Osteoblast (primary cell): ENCODE measurements around the gene AQP1. TPM values are rescaled to one million over a fixed set of nuclear protein-coding genes. Genes with fewer than 3 reads are reported as not detected.
A peak's percentile ranks its signal among the peaks of the same experiment; 100 is the strongest.

Experiments
- DNase-seq: peaks from one replicate; pipeline ENCODE4 v3.0.0; 2011; ENCODE audit warnings: low spot score, mixed read lengths; ENCODE audit not compliant: insufficient read length; ENCODE audit errors: missing footprints
- H2AFZ ChIP-seq: 2 replicates; pipeline ENCODE4 v1.6.0; 2011; ENCODE audit warnings: mild to moderate bottlenecking, low read length
- H3K27ac ChIP-seq: 2 replicates; pipeline ENCODE4 v1.5.1; 2011; ENCODE audit warnings: mild to moderate bottlenecking, low read depth, low read length, moderate library complexity
- H3K27me3 ChIP-seq: 2 replicates; pipeline ENCODE4 v1.6.0; 2012; ENCODE audit warnings: mild to moderate bottlenecking, control low read depth, inconsistent platforms, low read length, moderate library complexity; ENCODE audit not compliant: insufficient read depth
- H3K36me3 ChIP-seq: 2 replicates; pipeline ENCODE4 v1.5.1; 2011; ENCODE audit warnings: mild to moderate bottlenecking, low read length, control low read depth, moderate library complexity; ENCODE audit not compliant: insufficient read depth
- H3K4me1 ChIP-seq: 2 replicates; pipeline ENCODE4 v1.5.1; 2011; ENCODE audit warnings: mild to moderate bottlenecking, low read length, control low read depth, moderate library complexity; ENCODE audit not compliant: insufficient read depth
- H3K4me2 ChIP-seq: 2 replicates; pipeline ENCODE4 v1.6.0; 2011; ENCODE audit warnings: mild to moderate bottlenecking, low read length; ENCODE audit not compliant: insufficient read depth
- H3K4me3 ChIP-seq: fragments of 200-600 bp; sonication (generic); 3 replicates; pipeline ENCODE4 v1.5.1; 2012; ENCODE audit warnings: mild to moderate bottlenecking, low read length, inconsistent platforms; ENCODE audit not compliant: insufficient read depth
- H3K79me2 ChIP-seq: 2 replicates; pipeline ENCODE4 v1.6.0; 2012; ENCODE audit warnings: mild to moderate bottlenecking, low read length, control low read depth, inconsistent platforms; ENCODE audit not compliant: insufficient read depth
- H3K9me3 ChIP-seq: 2 replicates; pipeline ENCODE4 v1.5.1; 2011; ENCODE audit warnings: low read depth, low read length, control low read depth
- H4K20me1 ChIP-seq: 2 replicates; pipeline ENCODE4 v1.6.0; 2012; ENCODE audit warnings: mild to moderate bottlenecking, low read length, control low read depth; ENCODE audit not compliant: insufficient read depth
- CTCF ChIP-seq: IDR thresholded peaks from 2 replicates; pipeline ENCODE4 v1.5.1; 2011; ENCODE audit warnings: mild to moderate bottlenecking, low read depth, low read length, moderate library complexity; ENCODE audit errors: extremely low read depth
- total RNA-seq: library from RNA; depleted of rRNA; stranded (reverse); fragments of >200 nt; gene quantifications from 2 replicates; pipeline ENCODE4 v1.2.3, GENCODE V29; 2012

AQP1 gene
- total RNA-seq, 1 donor = 0.72 TPM

DNA sequence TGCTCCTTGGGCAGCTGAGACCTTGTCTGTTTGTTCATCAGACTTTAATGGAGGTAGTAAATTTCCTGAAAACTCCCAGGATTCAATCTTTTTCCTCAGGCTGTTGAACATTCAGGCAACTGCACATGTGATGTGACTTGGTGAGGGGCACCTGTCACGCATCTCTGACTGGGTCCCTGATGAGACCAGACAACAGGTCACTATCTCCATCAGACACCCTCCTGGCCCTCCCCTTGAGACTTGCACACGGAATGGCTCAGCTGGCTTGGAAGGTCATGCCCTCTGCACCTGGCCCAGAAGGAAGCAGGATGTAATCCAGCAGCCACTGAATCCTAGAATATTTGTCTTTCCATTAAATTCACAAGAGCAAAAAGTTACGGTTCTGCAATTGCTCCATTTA is 15.9 kb downstream of the AQP1 start:
- Histone ChIP-seq H3K27ac (no peak overlapping the region), H3K27me3 (peaks cover 24% of the 10 kb centered on the region), H3K36me3 (no peaks in the 10 kb centered on the region), H3K79me2 (no peaks in the 10 kb centered on the region), H3K4me1 (no peaks in the 10 kb centered on the region), H3K9me3 (peaks cover 7% of the 10 kb centered on the region), H4K20me1 (no peaks in the 10 kb centered on the region), H2AFZ (no peak overlapping the region), H3K4me2 (no peak overlapping the region), H3K4me3 (no peak overlapping the region)
- no peak for TF ChIP-seq CTCF
- DNase-seq = peak; percentile 54

GRCh38 chr7:30928254-30928872 is 16.7 kb downstream of the AQP1 start:
- Histone ChIP-seq H3K79me2 (no peaks in the 10 kb centered on the region), H3K4me1 (no peaks in the 10 kb centered on the region), H3K27ac (no peak overlapping the region), H4K20me1 (no peaks in the 10 kb centered on the region), H3K9me3 (peaks cover 7% of the 10 kb centered on the region), H3K27me3 (peaks cover 30% of the 10 kb centered on the region), H2AFZ (no peak overlapping the region), H3K4me3 (no peak overlapping the region), H3K36me3 (no peaks in the 10 kb centered on the region), H3K4me2 (no peak overlapping the region)
- no peak for TF ChIP-seq CTCF
- DNase-seq = peak; percentile 53

GRCh38 chr7:30929686-30930085 is 18.0 kb downstream of the AQP1 start:
- no peaks in the 10 kb centered on the region for H3K36me3 ChIP-seq
- peaks cover 30% of the 10 kb centered on the region for H3K27me3 ChIP-seq
- no peak overlapping the region for H3K4me2 ChIP-seq
- no peaks in the 10 kb centered on the region for H3K4me1 ChIP-seq
- TF ChIP-seq CTCF = no peak
- no peak overlapping the region for H2AFZ ChIP-seq
- DNase-seq = no peak
- no peaks in the 10 kb centered on the region for H4K20me1 ChIP-seq
- no peak overlapping the region for H3K27ac ChIP-seq
- H3K4me3 ChIP-seq = no peak overlapping the region
- peaks cover 7% of the 10 kb centered on the region for H3K9me3 ChIP-seq
- H3K79me2 ChIP-seq = no peaks in the 10 kb centered on the region

DNA sequence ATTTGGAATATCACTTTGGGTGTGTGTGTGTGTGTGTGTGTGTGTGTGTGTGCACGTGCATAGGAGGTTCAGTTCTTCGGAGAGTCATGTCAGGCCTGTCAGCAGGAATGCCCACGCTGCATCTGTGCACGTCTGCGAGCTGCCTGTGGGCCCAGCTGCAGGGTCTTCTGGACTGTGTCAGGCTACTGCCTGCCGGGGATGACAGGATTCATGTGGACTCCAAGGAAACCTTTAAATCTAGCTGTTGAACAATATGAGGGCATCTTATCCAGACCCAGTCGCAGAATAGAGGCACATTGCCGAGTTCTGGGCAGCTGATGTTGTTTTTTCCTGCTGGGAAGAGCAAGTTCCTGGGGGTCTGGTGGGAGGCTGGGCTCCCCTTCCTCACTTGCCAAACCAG is 19.0 kb downstream of the AQP1 start:
- Histone ChIP-seq H3K4me2 (no peak overlapping the region), H3K27me3 (peaks cover 30% of the 10 kb centered on the region), H3K27ac (no peak overlapping the region), H2AFZ (no peak overlapping the region), H3K4me3 (no peak overlapping the region), H3K79me2 (no peaks in the 10 kb centered on the region), H4K20me1 (no peaks in the 10 kb centered on the region), H3K9me3 (peaks cover 7% of the 10 kb centered on the region), H3K36me3 (no peaks in the 10 kb centered on the region), H3K4me1 (no peaks in the 10 kb centered on the region)
- no peak for TF ChIP-seq CTCF
- DNase-seq = peak; percentile 62
